GM21528 (cell line): ENCODE measurements around the gene RGMB.

Source experiments
- ATAC-seq: cut with Tn5 transposase; IDR thresholded peaks from one replicate; pipeline ENCODE4 v1.9.1; 2021; ENCODE audit warnings: mild to moderate bottlenecking, moderate library complexity; ENCODE audit not compliant: unreplicated experiment, low FRiP score

RGMB gene

DNA sequence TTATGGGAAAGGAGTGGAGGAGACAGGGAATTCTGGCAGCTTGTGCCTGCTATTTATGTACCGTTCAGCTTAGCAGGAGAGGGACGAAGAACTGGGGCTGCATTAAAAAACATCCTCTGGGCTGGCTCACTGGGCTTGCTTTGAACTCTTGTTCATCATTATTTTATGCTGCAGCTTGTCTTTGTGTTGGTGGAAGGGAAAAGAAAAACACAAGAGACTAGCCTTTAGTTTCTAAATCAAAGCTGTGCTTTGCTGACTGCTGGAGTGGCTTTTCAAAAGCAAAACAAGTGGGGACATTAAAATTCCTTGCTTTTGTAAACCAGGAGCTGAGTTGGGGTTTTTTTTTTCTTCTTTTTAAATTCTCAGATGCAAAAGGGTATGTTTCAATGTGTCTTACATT lies 5.9 kb upstream of the RGMB start:
- ATAC-seq, result no peak

DNA sequence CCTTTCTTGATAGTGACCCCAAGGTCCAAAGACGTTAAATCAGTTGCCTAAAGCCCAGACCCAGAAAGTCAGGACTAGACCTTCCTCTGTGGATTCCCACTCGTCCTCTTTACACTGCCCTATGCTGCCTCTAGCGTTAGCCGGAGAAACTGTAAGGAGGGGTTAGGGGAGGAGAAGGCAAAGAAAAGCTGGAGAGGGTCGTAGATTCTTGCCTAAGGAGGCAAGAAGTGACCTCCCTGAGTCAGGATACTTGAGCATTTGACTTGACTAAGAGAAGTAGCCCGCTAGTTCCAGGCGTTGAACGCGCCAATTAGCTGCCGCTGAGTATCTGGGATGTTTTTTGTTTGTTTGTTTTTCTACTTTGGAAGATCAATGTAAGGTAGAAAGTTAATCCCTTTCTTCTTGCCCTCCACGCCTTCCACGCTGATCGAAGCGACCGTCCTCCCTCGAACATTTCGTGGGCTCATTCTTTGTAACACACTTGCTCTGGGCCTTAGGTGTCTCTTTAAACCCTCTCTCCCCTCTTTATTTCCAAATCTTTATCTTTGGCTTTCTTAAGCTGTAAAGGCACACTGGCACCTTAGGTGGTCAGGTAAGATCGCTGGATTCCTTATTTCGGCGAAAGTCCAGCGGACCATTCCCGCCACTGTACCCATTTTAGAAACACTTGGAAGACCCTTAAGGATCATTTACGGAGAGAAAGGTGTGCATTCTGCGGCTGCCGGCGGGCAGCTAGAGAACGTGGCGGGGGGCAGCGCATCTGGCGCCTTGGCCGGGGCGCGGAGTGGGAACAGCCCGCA lies 5.1 kb upstream of the RGMB start:
- peak; percentile 49 for ATAC-seq

DNA sequence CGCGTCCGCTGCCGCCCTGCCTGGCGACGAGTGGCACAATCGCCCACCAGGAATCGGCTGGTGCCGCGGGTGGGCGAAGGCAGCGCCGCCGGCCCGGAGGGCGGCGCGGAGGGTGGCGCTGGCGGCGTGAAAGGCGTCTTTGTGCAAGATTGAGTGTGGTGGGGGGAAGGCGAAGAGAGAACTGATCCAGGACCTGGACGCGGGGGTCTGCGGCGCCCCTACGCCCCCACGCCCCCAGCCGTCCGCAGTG lies 4.6 kb upstream of the RGMB start:
- ATAC-seq, result no peak

DNA sequence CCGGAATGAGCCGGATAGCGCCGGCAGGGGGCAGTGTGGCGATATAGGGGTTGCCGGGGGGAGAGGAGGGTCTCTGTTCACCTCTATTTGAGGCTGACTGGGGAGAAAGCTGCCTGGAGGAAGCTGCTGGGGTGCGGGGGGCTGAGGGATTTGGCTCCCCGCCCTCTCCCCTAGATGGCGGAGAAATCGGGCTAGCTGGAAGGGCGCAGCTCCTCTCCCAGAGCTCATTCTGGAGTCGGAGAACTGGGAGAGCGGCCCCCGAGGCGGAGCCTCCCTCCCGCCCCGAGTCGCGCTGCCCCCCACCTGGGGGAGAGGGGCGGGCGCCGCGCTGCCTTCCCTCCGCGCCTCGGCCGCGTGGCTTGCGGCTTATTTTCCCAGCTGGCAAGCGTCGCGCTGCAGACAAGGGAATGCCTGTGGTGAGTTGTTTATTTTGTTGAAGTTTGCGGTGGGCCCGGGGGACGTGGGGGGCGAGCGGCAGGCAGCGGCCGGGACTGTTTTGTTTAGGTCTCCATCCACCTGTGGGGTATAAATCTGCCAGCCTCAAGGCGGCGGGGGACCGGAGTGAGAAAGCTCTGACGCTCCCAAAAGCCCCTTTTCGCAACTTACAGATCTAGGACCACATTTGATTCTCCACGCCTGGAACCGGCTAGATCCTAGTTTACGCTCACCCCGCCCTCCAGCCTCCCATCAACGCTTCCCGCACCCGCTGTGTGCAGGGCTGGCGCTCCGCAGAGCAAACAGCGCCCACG lies 4.1 kb upstream of the RGMB start:
- ATAC-seq, result no peak

DNA sequence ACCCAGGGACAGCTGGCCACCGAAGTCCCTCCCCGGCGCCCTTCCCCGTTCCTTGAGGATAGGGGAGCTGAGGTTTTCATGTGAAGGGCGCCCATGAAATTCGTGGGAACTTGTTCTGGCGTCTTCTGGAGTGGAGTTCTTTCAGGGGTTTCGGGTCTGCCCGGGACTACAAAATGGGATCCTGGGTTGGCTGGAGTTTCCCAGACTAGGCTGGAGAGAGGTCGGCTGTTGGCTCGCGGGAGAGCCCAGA lies 3.6 kb upstream of the RGMB start:
- no peak for ATAC-seq

DNA sequence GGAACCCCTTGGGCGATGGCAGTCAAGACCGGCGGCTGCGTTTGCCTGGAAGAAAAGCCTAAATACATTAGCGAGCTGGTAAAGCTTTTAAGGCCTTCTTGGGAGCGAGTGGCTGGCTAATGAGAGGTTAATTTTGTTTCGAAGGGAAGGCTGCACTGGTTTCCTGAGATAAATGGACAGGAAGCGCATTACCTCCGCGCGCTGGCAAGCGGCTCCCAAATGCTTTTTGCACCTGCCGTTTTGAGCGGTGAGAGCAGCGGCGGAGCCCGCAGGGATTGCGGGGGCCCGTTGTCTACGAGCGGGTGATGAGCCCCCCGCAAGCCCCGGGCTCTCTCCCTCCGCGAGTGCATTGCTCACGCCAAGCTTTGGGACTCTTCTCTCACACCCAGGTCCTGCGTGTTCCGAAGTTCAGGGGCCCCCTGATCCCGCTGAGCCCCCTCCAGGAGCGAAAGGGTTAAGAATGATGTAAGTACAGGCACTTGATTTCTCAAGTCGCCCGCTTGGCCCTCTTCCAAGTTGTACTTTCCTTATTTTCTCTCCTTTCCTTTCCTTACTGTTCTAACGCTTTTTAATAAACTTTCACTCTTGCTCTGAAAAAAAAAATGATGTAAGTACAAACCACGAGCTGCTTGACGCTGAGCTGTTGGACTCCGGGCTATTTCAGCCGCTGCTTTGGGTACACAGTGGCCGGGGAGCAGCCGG lies 3.1 kb upstream of the RGMB start:
- no peak for ATAC-seq

DNA sequence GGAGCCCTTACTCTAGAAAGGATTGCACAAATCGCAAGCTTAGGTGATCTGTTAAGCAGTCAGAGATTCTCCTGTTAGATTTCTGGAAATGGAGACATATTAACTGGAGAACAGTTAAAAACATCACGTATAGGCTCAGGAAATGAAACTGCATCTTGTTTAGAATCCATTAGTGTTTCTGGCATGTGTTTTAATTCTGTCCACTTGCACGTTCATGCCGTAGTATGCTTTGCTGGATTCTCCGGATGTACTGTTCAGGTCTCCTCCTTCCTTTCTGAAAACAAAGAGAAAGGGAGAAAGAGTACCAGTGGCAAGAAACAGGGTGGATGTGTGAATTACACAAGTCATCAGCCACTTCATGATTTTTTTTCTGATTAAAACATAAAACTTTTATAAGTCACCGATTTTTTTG lies 2.5 kb upstream of the RGMB start:
- ATAC-seq, result no peak

DNA sequence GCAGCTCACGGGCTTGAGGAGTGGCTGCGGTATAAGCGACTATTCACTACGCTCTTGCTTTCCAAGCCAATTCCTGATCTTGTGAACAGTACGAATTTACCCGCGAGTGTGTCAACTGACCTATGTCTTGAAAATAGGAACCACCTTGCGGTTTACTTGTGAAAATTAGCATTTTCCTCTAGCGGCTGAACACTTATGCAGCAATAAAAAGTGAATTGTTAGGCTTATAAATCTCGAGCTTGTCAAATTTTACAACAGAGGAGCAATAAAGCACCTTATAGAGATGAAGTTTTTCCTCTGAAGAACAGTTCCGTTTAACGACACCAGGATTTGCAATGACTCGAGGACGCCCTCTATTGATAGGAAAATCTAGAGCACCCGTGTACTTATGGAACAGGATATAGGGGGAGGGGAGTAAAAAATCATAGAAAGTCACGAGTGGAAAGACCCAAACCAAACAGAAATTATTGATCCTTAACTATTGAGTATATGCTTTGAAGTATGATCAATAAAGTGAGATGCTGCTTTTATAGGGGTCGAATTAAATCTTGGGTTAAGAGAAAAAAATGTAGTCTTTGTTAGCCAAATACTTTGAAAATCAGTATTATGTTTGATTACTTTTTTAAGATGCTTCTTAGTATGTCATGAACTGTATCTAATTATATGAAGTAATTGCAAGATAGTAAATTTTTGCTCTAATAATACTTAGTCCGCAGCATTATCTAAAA lies 1.9 kb upstream of the RGMB start:
- no peak for ATAC-seq

DNA sequence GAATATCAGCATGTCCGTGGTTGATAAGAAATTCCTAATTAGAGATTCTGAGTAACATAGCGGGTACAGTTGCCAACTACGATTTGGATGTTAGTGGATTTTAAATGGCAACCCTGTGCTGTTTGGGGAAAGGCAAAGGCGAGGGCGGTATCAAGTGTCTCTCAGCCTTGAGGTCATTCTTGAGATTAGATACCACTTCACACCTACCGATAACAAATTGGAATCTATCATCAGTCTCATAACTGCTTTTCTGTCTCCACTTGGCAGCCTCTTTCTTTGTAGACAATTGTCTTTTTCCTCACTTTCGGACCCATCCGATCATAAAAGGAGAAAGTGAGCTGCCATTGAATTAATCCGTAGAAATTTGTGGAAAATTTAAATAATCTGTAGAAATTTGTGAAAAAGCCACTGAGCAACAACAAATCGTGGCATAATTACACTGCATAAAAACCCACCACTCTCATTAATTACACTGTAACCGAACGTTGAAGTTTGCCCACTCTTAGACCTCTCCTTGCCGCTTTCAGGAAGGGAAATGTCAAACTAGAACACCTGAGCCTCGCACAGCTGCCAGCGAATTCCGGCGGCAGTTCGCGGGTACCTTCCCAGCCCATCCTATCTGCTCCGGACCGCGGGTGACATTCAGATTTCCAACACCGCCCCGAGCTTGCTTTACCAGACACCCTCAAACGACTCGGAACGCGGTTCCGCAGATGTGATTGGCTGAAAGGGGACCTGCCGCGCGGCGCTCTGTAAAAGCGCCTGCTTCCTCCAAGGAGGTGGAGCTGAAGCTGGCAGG lies 849 bp upstream of the RGMB start:
- ATAC-seq, result peak; percentile 28

DNA sequence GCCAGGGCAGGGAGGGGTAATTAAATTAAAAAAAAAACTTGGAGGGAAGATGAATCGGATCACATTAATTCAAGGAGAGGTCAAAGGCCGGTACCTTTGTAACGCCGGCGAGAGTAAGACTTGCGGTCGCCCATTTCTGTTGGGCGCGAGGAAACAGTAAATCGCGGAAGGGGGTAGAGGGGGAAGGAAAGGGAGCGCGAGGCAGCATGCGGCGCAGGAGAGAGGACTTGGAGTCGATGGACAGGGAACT lies 324 bp upstream of the RGMB start:
- no peak for ATAC-seq

DNA sequence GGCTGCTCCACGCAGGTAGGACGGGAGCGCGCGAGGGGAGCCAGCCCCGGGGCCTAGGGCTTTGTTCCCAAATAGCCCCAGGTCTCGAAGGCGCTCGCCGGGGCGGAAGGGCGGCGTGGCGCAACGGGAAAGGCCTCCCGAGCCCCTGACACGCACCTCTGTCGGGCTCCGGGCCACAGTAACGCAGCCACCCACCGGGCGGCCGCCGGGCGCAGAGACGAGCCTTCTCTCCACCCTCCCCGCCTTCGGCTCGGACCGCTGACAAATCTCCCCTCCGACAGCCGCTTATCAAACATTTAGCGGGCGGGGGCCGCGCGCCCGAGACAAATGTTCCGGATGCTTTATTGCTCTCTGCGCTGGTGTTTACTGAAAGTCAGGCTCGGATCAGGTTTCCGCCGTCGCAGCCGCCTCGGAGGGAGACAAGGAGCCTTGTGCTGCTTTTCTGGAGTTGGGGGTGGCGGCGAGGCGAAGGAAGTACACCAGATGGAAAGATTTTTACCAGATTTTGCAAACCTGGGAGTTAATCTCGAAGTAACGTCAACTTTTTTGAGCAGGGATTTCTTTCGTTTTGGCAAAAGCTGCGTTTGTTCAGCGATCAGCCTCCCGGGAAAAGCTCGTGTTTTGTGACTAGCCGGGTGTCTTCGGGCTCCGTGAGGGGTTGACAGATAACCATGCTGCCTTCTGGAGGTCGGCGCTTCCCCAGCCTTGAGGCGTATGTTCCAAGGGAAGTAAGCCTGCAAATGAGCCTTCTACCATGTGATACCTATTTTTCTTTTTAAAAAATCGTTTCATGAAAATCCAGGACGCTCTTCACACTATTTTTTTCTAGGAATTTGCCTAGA lies 950 bp downstream of the RGMB start:
- peak; percentile 36 for ATAC-seq

DNA sequence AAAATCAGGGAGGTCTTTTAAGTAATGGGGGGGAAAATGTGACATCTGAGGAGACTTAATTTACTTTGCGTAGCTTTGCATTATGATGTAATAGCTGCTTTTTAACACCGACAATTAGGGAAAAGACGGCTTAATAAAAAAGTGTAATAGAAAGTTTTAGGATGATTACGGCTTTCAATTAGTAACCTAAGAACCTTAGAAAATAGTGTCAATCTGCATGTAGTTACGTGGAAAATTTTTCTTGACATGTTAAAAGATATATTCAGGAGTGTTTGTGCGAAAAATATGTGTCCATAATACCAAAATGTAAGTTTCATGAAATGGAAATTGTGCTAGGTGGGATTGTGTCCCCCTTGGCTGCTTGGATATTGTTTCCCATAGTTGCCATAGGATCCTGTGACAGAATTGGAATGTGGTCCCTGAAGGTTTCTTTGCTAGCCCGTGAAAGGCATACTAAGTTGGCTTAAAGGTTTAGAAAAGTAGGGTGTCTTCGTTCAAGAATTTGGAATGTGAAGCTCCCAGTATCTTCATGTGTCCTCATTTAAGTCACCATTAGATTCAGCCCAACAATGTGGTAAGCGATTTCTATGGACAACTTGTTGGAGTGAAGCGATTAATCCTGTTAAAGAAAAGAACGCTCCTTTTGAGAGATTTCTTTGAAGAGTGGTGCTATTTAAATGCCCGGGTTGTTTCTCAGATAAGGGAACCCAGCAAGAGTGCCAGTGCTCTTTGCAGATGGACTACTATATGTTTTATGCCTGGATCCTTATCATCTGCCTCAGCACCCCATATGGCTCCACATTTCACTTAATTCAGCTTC lies 2.0 kb downstream of the RGMB start:
- ATAC-seq, result no peak

DNA sequence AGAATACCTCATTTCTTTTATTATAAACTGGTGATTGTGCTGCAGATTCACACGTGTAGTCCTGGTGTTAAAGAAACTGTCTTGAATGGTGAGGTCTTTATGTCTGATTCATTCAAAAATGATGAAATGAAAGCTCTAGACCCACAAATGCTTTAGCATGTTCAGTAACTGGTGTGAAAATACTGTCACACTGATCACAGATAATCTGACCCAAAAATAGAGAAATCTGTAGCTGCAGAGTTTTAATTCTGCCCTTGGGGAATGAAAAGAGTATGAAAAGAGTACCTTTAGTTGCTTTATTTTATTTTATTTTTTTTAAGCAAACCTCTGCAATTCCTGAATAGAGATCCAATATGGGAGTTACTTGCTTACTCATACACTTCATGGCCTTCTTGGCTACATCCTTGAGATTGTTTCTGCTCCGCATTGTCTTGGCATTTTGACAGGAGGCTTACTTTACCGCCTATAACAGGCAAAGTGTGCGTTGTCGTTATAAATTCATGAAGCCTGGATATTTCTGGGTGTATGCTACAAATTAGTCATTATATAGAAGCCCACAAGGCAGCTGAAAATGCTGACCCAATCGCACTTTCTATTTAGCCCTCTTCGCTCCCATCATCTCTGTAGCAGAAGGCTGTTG lies 2.7 kb downstream of the RGMB start:
- no peak for ATAC-seq

DNA sequence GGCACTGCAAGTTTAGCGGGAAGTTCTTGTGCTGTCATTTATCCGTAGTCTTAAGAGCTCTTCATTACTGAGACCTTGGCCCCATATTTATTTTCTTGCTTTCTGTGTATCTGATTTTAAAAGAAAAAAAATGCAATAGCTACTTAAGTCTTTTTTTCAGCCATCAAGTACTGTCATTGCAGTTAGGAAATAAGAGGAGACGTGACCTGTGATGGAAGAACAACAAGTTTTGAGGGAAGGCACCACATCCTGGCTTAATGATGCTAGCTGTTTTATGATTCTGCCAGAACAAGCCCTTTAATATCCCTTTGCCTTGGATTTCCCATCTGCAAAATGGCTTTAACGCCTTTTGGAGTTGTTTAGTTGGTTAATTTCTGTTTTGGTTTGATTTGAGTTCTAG lies 3.8 kb downstream of the RGMB start:
- no peak for ATAC-seq

DNA sequence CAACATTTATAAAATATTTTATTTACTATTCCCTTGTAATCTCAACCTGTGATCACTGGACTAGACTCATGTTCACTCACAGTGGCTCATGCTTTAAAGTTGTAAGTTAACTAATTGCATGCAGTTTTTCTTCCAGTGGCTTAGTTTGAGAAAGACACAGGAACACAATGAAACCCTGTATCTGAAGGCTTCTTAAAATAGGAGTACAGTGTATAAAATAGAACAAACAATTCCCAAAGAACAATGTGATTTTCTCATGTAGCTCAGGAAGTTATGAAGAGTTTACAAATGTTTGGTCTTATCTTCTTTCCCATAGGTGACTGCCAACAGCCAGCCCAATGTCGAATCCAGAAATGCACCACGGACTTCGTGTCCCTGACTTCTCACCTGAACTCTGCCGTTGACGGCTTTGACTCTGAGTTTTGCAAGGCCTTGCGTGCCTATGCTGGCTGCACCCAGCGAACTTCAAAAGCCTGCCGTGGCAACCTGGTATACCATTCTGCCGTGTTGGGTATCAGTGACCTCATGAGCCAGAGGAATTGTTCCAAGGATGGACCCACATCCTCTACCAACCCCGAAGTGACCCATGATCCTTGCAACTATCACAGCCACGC lies 5.9 kb downstream of the RGMB start:
- no peak for ATAC-seq

DNA sequence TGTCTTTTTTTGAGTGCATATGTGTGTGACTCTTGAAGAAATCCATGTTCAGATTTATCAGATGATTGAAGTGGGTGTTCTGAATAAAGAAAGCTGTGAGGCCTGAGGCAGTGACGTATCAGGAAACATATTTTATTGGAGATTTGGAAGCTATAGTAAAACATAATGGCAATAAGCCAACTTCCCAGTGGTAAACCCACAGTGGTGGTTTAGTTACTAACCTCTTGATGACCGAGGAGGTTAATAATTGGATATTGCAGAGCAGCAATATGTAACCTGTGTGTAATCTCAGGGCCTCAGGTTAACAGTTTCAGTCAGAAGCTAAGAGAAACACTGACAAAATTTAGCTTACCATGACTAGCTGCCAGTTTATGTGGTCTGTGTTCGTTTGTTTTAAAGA lies 6.9 kb downstream of the RGMB start:
- no peak for ATAC-seq

DNA sequence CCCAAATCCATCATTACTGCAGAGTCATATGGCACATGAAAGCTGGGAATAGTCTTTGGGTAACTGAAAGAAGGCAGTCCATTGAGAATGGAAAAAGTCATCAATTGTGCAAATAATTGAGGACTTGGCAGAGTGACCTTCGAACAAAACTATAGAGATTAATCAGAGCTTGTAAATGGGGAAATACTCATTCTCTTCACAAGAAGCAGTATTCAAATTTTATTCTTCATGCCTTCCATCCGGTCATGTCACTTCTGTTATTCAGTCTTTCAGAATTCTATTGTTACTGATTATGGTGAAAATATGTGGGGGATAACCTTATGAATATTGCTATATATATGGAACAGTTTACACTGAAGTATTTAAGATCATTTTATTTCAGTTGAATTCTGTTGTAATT lies 8.1 kb downstream of the RGMB start:
- no peak for ATAC-seq

DNA sequence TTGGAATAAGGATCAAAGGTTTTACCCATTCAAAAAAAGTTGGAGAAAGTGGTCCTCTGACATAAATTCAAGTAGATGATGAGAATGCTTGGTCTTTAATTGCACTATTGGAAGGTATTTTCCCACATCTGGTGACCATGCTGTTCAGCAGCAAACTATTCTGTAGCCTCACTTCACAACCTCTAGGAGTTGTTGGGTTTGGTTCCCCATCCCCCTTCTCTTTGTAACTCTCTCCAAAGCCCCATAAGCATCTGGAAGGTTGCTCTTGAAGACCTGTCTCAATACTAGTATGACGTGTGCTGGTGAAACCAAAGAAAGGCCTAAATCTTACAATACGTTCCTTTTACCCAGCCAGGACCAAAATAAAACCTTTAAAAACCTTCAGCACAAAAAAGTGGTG lies 8.5 kb downstream of the RGMB start:
- ATAC-seq, result no peak
